Stimulated activated naive CD4-positive, alpha-beta T cell (primary cell): ENCODE measurements around the gene CEP295NL.
"Not testable (repeated sequence)": the region's sequence is repeated elsewhere in the genome, so short reads cannot be mapped to it uniquely, and the experiment has no call there.

ENCODE experiments used
- DNase-seq, 6 experiments: peaks; one replicate each; lab custom pipeline; 2025; lab: John Stamatoyannopoulos, UW

The CEP295NL gene

GRCh38 chr17:78929908-78930775, 27.1 kb upstream of the CEP295NL start:
- DNase-seq = no peak

- no peak for DNase-seq
Observed at GRCh38 chr17:78925662-78926555, 22.9 kb upstream of the CEP295NL start.

- peak; percentile 53 to 76 (median 66) for DNase-seq
Observed at GRCh38 chr17:78925234-78925633, 22.2 kb upstream of the CEP295NL start, which contains the start of gene TIMP2. Gene TIMP2, minus strand, starts transcription at chr17:78925387. Its CDS starts 299 bp downstream, at chr17:78925088.

- DNase-seq = peak in 1 of 6 experiments; percentile 6
Observed at GRCh38 chr17:78924481-78925151, 21.6 kb upstream of the CEP295NL start.

GRCh38 chr17:78923660-78924453, 20.9 kb upstream of the CEP295NL start:
- DNase-seq = peak; percentile 20 to 67 (median 40)

- no peak for DNase-seq
Observed at GRCh38 chr17:78922816-78923498, 20.0 kb upstream of the CEP295NL start.

- DNase-seq = no peak
Observed at GRCh38 chr17:78921437-78921971, 18.5 kb upstream of the CEP295NL start.

GRCh38 chr17:78920528-78920927, 17.5 kb upstream of the CEP295NL start:
- no peak for DNase-seq

GRCh38 chr17:78919861-78920450, 17.0 kb upstream of the CEP295NL start:
- DNase-seq = no peak

GRCh38 chr17:78918979-78919378, 16.0 kb upstream of the CEP295NL start:
- DNase-seq = no peak

- DNase-seq = no peak
Observed at GRCh38 chr17:78917451-78918275, 14.7 kb upstream of the CEP295NL start.

GRCh38 chr17:78915872-78916632, 13.1 kb upstream of the CEP295NL start:
- DNase-seq = peak in 1 of 6 experiments; percentile 35

- no peak for DNase-seq
Observed at GRCh38 chr17:78913115-78913514, 10.1 kb upstream of the CEP295NL start.

GRCh38 chr17:78912082-78912481, 9.1 kb upstream of the CEP295NL start:
- no peak for DNase-seq

GRCh38 chr17:78911543-78911942, 8.5 kb upstream of the CEP295NL start:
- not testable (repeated sequence) for DNase-seq

GRCh38 chr17:78910497-78911284, 7.7 kb upstream of the CEP295NL start:
- no peak for DNase-seq

GRCh38 chr17:78908426-78908825, 5.4 kb upstream of the CEP295NL start:
- DNase-seq = no peak
